Esophagus (tissue), 2 donors: ENCODE results near the gene BDNF. TPM values are rescaled to one million over a fixed set of nuclear protein-coding genes. Genes with fewer than 3 reads are reported as not detected.
A peak's percentile ranks its signal among the peaks of the same experiment; 100 is the strongest.
"Not testable (repeated sequence)": the region's sequence is repeated elsewhere in the genome, so short reads cannot be mapped to it uniquely, and the experiment has no call there.

Source experiments
- H3K27ac ChIP-seq, 2 donors: one replicate each; pipeline ENCODE4 v1.5.1; 2013; ENCODE audit warnings: low read depth in 2 of 2, mild to moderate bottlenecking in 2 of 2, inconsistent platforms in 1 of 2, low read length in 1 of 2, moderate library complexity in 1 of 2
- H3K27me3 ChIP-seq, 2 donors: one replicate each; pipeline ENCODE4 v1.6.1; 2013; ENCODE audit warnings: low read length in 2 of 2, control low read depth in 1 of 2, mild to moderate bottlenecking in 1 of 2; ENCODE audit not compliant: insufficient read depth in 2 of 2, control insufficient read depth in 1 of 2
- H3K36me3 ChIP-seq, 2 donors: one replicate each; pipeline ENCODE4 v1.6.1; 2013; ENCODE audit warnings: low read length in 1 of 2; ENCODE audit not compliant: control insufficient read depth in 2 of 2, insufficient read depth in 2 of 2
- H3K4me1 ChIP-seq, 2 donors: one replicate each; pipeline ENCODE4 v1.6.1; 2013; ENCODE audit warnings: low read length in 1 of 2; ENCODE audit not compliant: control insufficient read depth in 2 of 2, insufficient read depth in 2 of 2
- H3K4me3 ChIP-seq, 2 donors: one replicate each; pipeline ENCODE4 v1.5.1; 2013; ENCODE audit warnings: low read length in 2 of 2, mild to moderate bottlenecking in 2 of 2, low read depth in 1 of 2, moderate library complexity in 1 of 2
- H3K9me3 ChIP-seq, 2 donors: one replicate each; pipeline ENCODE4 v1.6.1; 2013; ENCODE audit warnings: mild to moderate bottlenecking in 2 of 2, low read depth in 1 of 2, low read length in 1 of 2, moderate library complexity in 1 of 2; ENCODE audit not compliant: control insufficient read depth in 2 of 2, insufficient read depth in 1 of 2
- WGBS, 2 donors: extraction: QIAGEN DNeasy Blood & Tissue Kit; methylation state at CpG; one replicate each; pipeline ENCODE4 v1.1.7; 2013; 5-methylcytosine and 5-hydroxymethylcytosine counted together
- polyA plus RNA-seq, 2 donors: library from polyadenylated mRNA; stranded (reverse); fragments of 200-250 nt; gene quantifications; one replicate each; pipeline ENCODE4 v1.2.3, GENCODE V29; 2013
- donor health status: healthy with polysubstance abuse.
- donor health status: Bipolar disorder and iron deficiency.

BDNF gene
- polyA plus RNA-seq: under 1 TPM; 0.37 to 0.80 TPM

GRCh38 chr11:27700351-27701301, at the start of gene BDNF:
TSS of gene BDNF (minus strand) at chr11:27700455. CDS start at chr11:27658564, 41,891 bp downstream.
- Histone ChIP-seq H3K9me3 (no peaks in the 10 kb centered on the region), H3K4me1 (peaks cover 6 to 12% of the 10 kb centered on the region in 2 donors), H3K36me3 (no peaks in the 10 kb centered on the region), H3K27ac (peak within 1 kb of the TSS in 1 of 2 donors; percentile 8), H3K4me3 (peak within 1 kb of the TSS; percentile 51 to 59), H3K27me3 (peaks cover 0 to 18% of the 10 kb centered on the region in 2 donors)
- WGBS, 2 donors: 0 to 1% methylated on average over 62 to 92 of the region's 92 CpGs

DNA sequence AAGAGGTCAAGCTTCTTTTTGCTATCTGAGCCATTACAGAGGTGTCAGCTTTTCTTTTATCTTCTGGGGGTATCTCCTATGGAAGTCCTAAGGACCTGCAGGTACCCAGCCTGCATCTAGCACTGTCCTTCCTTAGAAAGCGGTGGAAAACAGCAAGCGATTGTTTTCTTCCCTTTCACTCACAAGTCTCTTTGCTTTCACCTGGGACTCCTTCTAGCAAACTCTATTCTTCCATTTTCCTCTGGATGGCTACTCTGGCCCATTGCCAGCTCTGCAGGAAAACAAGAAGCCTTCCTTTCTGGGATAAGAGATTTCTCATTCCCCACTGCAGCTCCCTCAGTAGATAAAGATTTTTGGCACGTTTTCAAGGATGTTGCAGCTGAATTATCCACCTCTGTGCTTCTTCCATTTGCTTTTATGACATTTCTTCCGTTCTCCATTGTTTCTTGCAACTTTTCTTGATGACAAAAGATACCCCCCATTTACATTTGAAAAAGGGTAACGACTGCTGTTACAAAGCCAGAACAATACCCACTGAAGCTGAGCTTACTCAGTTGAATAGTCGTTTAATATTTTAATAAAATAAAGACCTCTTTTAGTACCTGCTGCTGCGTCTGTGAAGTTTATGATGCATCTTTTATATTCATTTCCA, 40.2 kb upstream of the BDNF start:
- H3K36me3 ChIP-seq: no peaks in the 10 kb centered on the region
- no peak overlapping the region for H3K27ac ChIP-seq
- WGBS, 2 donors: 45 to 47% methylated on average over 7 of the region's 7 CpGs
- no peaks in the 10 kb centered on the region for H3K4me1 ChIP-seq
- no peak overlapping the region for H3K4me3 ChIP-seq
- no peaks in the 10 kb centered on the region for H3K27me3 ChIP-seq
- no peaks in the 10 kb centered on the region for H3K9me3 ChIP-seq

GRCh38 chr11:27735281-27735680, 35.0 kb upstream of the BDNF start:
- no peaks in the 10 kb centered on the region for H3K36me3 ChIP-seq
- no peak overlapping the region for H3K4me3 ChIP-seq
- H3K27ac ChIP-seq: no peak overlapping the region
- 59 to 83% methylated on average over 1 of the region's 1 CpG for WGBS, 2 donors
- no peaks in the 10 kb centered on the region for H3K9me3 ChIP-seq
- H3K4me1 ChIP-seq: no peaks in the 10 kb centered on the region
- H3K27me3 ChIP-seq: no peaks in the 10 kb centered on the region

- not testable (repeated sequence) for H3K27ac ChIP-seq, H3K9me3 ChIP-seq, H3K36me3 ChIP-seq, H3K27me3 ChIP-seq, H3K4me1 ChIP-seq, H3K4me3 ChIP-seq
- 92% methylated on average over 7 of the region's 7 CpGs for WGBS, 2 donors
Measured at GRCh38 chr11:27731803-27732202, 31.5 kb upstream of the BDNF start.

DNA sequence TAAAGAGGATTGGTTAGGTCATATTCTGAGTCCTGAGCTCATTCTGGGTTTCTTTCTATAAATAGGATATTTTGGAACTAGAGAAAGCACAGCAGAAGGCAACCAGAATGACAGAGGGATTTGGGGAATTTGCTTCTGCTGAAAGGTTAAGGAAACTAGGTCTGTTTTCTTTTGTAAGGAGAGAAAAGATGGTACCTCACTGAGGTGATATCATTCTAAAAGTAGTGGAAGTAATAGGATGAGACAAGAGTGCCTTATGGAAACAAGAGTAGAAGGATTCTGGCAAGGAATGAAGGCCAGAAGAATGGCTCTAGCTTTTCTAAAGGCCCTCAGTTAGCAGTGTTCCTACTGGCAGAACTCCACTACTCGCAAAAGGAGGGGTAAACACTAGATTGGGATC, 26.7 kb upstream of the BDNF start:
- Histone ChIP-seq H3K9me3 (peaks cover 0 to 6% of the 10 kb centered on the region in 2 donors), H3K4me3 (no peak overlapping the region), H3K36me3 (no peaks in the 10 kb centered on the region), H3K27me3 (peaks cover 3% of the 10 kb centered on the region in 2 donors), H3K4me1 (peaks cover 5 to 10% of the 10 kb centered on the region in 2 donors), H3K27ac (no peak overlapping the region)
- WGBS, 2 donors: 61 to 75% methylated on average over 1 of the region's 1 CpG

DNA sequence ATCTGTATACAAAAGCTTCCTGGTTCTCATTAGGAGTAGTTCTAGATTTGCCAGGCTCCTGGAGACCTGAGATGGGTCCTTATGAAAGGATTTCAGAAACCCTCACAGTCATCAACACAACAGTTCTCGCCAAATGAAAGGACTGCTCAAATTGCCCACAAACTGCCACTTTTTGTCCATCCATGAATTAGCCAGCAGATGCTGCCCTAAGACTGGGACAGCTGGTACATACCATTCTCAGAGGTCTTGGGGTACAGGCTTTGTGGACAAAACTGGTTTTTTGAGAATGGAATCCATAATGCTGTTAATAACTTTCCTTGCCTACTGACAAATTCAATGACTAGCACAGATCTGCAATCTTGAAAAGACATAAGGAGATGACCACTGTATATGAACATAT, 23.4 kb upstream of the BDNF start:
- Histone ChIP-seq H3K9me3 (peaks cover 0 to 11% of the 10 kb centered on the region in 2 donors), H3K4me3 (no peak overlapping the region), H3K4me1 (peaks cover 12 to 14% of the 10 kb centered on the region in 2 donors), H3K36me3 (no peaks in the 10 kb centered on the region), H3K27ac (no peak overlapping the region), H3K27me3 (peaks cover 11 to 23% of the 10 kb centered on the region in 2 donors)
- WGBS, 2 donors: 78 to 87% methylated on average over 1 of the region's 1 CpG

- Histone ChIP-seq H3K36me3 (no peaks in the 10 kb centered on the region), H3K27ac (no peak overlapping the region), H3K9me3 (peaks cover 0 to 11% of the 10 kb centered on the region in 2 donors), H3K27me3 (peaks cover 11 to 23% of the 10 kb centered on the region in 2 donors), H3K4me1 (peaks cover 12 to 14% of the 10 kb centered on the region in 2 donors), H3K4me3 (no peak overlapping the region)
- 3 to 5% methylated on average over 18 of the region's 18 CpGs for WGBS, 2 donors
Measured at GRCh38 chr11:27722953-27723344, 22.7 kb upstream of the BDNF start.

DNA sequence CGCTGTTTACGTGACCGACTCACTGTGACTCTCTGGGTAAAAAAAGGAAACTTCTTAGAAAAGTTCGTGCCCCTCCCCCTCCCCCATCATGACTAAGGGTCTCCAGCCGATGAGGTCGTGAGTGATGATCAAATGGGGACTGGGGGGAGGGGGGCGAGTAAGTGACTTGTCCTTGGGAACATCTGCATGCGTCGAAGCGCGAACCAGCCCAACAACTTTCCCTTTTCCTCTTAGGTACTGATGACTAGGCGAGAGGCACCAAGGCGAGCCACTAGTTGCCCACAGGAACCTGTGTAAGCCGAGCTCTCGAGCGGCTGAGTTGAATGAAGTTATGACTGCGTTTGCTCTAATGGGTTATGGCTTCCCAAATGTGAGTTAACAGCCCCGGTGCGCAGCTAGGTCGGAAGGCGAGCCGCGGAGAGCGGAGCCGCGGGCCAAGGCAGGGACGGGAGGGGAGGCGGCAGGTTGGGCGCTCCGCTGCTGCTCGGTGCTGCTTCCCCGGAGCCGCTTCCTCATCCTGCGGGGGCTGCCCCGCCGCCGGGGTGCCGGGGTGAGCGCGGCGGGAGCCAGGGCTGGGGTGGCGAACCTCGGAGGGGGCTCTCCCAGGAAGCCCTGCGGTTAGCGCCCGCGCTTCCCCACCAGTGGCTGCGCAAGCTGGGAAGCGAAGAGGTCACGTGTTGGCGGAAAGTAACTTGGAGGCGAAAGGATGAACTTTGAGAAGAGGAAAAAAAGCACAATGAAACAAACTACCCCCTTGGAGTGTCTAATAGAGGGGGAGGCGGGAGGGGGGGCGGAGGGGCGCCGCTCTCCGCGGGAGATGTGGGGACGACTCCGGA, 22.1 kb upstream of the BDNF start:
- Histone ChIP-seq H3K4me1 (peaks cover 12 to 14% of the 10 kb centered on the region in 2 donors), H3K27ac (no peak overlapping the region), H3K27me3 (peaks cover 11 to 25% of the 10 kb centered on the region in 2 donors), H3K4me3 (peak overlapping the region in 1 of 2 donors; percentile 26), H3K36me3 (no peaks in the 10 kb centered on the region), H3K9me3 (peaks cover 0 to 11% of the 10 kb centered on the region in 2 donors)
- 2 to 3% methylated on average over 60 of the region's 60 CpGs for WGBS, 2 donors
